H9 (cell line): ENCODE measurements around the gene IGSF22. TPM values are rescaled to one million over a fixed set of nuclear protein-coding genes. Genes with fewer than 3 reads are reported as not detected.

Source experiments
- DNase-seq: peaks from one replicate; pipeline ENCODE4 v3.0.0-alpha.2; 2017
- H2AFZ ChIP-seq: one replicate; pipeline ENCODE4 v1.6.1; 2013; ENCODE audit warnings: mild to moderate bottlenecking, low read length, control low read depth, moderate library complexity
- H2AK5ac ChIP-seq: 2 replicates; pipeline ENCODE4 v1.6.1; 2013; ENCODE audit warnings: low read length, control low read depth, mixed read lengths; ENCODE audit not compliant: insufficient read length
- H2BK120ac ChIP-seq: one replicate; pipeline ENCODE4 v1.6.1; 2013; ENCODE audit warnings: low read depth, mild to moderate bottlenecking, low read length, control low read depth, inconsistent platforms; ENCODE audit not compliant: poor library complexity, severe bottlenecking
- H2BK12ac ChIP-seq: 2 replicates; pipeline ENCODE4 v1.6.1; 2013; ENCODE audit warnings: low read length, control low read depth, mixed read lengths, low read depth; ENCODE audit not compliant: insufficient read length
- H2BK15ac ChIP-seq: 2 replicates; pipeline ENCODE4 v1.6.1; 2013; ENCODE audit warnings: low read depth, low read length, control low read depth
- H2BK20ac ChIP-seq: one replicate; pipeline ENCODE4 v1.6.1; 2013; ENCODE audit warnings: low read depth, mild to moderate bottlenecking, low read length, control low read depth, inconsistent platforms; ENCODE audit not compliant: poor library complexity, severe bottlenecking
- H2BK5ac ChIP-seq: 2 replicates; pipeline ENCODE4 v1.6.1; 2013; ENCODE audit warnings: low read length, control low read depth, mixed read lengths; ENCODE audit not compliant: insufficient read length
- H3K14ac ChIP-seq: 2 replicates; pipeline ENCODE4 v1.6.1; 2013; ENCODE audit warnings: low read length, control low read depth; ENCODE audit not compliant: insufficient read depth
- H3K18ac ChIP-seq: 2 replicates; pipeline ENCODE4 v1.6.1; 2013; ENCODE audit warnings: low read depth, mild to moderate bottlenecking, mixed read lengths, low read length, control low read depth; ENCODE audit not compliant: insufficient read length
- H3K23ac ChIP-seq: 2 replicates; pipeline ENCODE4 v1.6.1; 2013; ENCODE audit warnings: low read length, control low read depth, mixed read lengths, low read depth; ENCODE audit not compliant: insufficient read length
- H3K23me2 ChIP-seq: 2 replicates; pipeline ENCODE4 v1.6.1; 2013; ENCODE audit warnings: low read depth, mild to moderate bottlenecking, mixed read lengths, low read length, control low read depth; ENCODE audit not compliant: insufficient read length, poor library complexity, severe bottlenecking
- H3K27ac ChIP-seq: 2 replicates; pipeline ENCODE4 v1.5.1; 2013; ENCODE audit warnings: low read length, control low read depth, mixed read lengths, low read depth; ENCODE audit not compliant: insufficient read length
- H3K27me3 ChIP-seq: 2 replicates; pipeline ENCODE4 v1.6.1; 2013; ENCODE audit warnings: low read length, control low read depth, inconsistent platforms; ENCODE audit not compliant: insufficient read depth
- H3K4ac ChIP-seq: 2 replicates; pipeline ENCODE4 v1.6.1; 2013; ENCODE audit warnings: low read depth, mild to moderate bottlenecking, control low read depth, inconsistent platforms, low read length, moderate library complexity
- H3K4me1 ChIP-seq: 2 replicates; pipeline ENCODE4 v1.6.1; 2013; ENCODE audit warnings: low read length, control low read depth, inconsistent platforms; ENCODE audit not compliant: insufficient read depth
- H3K4me2 ChIP-seq: 2 replicates; pipeline ENCODE4 v1.6.1; 2013; ENCODE audit warnings: low read length, control low read depth, mixed read lengths; ENCODE audit not compliant: insufficient read length, insufficient read depth
- H3K56ac ChIP-seq: 2 replicates; pipeline ENCODE4 v1.6.1; 2013; ENCODE audit warnings: low read depth, mild to moderate bottlenecking, mixed read lengths, low read length, control low read depth; ENCODE audit not compliant: insufficient read length
- H3K79me1 ChIP-seq: 2 replicates; pipeline ENCODE4 v1.6.1; 2013; ENCODE audit warnings: low read depth, mild to moderate bottlenecking, moderate library complexity, low read length, control low read depth, inconsistent platforms; ENCODE audit not compliant: insufficient read depth, poor library complexity, severe bottlenecking
- H3K79me2 ChIP-seq: 2 replicates; pipeline ENCODE4 v1.6.1; 2013; ENCODE audit warnings: low read length, control low read depth, inconsistent platforms; ENCODE audit not compliant: insufficient read depth
- H3K9ac ChIP-seq: 2 replicates; pipeline ENCODE4 v1.6.1; 2013; ENCODE audit warnings: low read length, control low read depth, mixed read lengths; ENCODE audit not compliant: insufficient read length; ENCODE audit errors: extremely low read depth
- H3K9me3 ChIP-seq: one replicate; pipeline ENCODE4 v1.6.1; 2013; ENCODE audit warnings: low read depth, low read length, inconsistent platforms; ENCODE audit not compliant: control insufficient read depth
- H3T11ph ChIP-seq: one replicate; pipeline ENCODE4 v1.6.1; 2013; ENCODE audit warnings: mild to moderate bottlenecking, low read length, control low read depth, inconsistent platforms
- H4K20me1 ChIP-seq: one replicate; pipeline ENCODE4 v1.6.1; 2013; ENCODE audit not compliant: control insufficient read depth, insufficient read length, insufficient read depth
- H4K5ac ChIP-seq: 2 replicates; pipeline ENCODE4 v1.6.1; 2013; ENCODE audit warnings: low read depth, mild to moderate bottlenecking, mixed read lengths, low read length, control low read depth; ENCODE audit not compliant: insufficient read length
- H4K8ac ChIP-seq: replicated peaks from 2 replicates; pipeline ENCODE4 v1.6.1; 2013; ENCODE audit warnings: low read length, control low read depth, mixed read lengths, low read depth; ENCODE audit not compliant: insufficient read length
- H4K91ac ChIP-seq: 2 replicates; pipeline ENCODE4 v1.6.1; 2013; ENCODE audit warnings: low read depth, mild to moderate bottlenecking, moderate library complexity, mixed read lengths, low read length, control low read depth; ENCODE audit not compliant: insufficient read length
- H3K27ac Mint-ChIP-seq, 3 experiments: 2 replicates in 2 of 3; 3 replicates in 1 of 3; pipeline ENCODE4 v1.8.0; 2020 to 2021; ENCODE audit warnings: mixed read lengths in 3 of 3, mild to moderate bottlenecking in 1 of 3, moderate library complexity in 1 of 3
- H3K27me3 Mint-ChIP-seq: 2 replicates; pipeline ENCODE4 v1.8.0; 2021; ENCODE audit warnings: low read depth, mild to moderate bottlenecking, moderate library complexity, mixed read lengths
- H3K36me3 Mint-ChIP-seq, 3 experiments: 2 replicates in 2 of 3; 3 replicates in 1 of 3; pipeline ENCODE4 v1.8.0; 2020 to 2021; ENCODE audit warnings: low read depth in 3 of 3, mixed read lengths in 3 of 3; ENCODE audit not compliant: insufficient read depth in 1 of 3
- H3K4me1 Mint-ChIP-seq, 2 experiments: 2 replicates each; pipeline ENCODE4 v1.8.0; 2020; ENCODE audit warnings: mixed read lengths in 2 of 2
- H3K4me3 Mint-ChIP-seq, 2 experiments: 2 replicates in 1 of 2; 3 replicates in 1 of 2; pipeline ENCODE4 v1.8.0; 2020 to 2021; ENCODE audit warnings: mild to moderate bottlenecking in 2 of 2, mixed read lengths in 2 of 2, moderate library complexity in 1 of 2
- H3K9me3 Mint-ChIP-seq, 2 experiments: 2 replicates in 1 of 2; 3 replicates in 1 of 2; pipeline ENCODE4 v1.8.0; 2020; ENCODE audit warnings: mild to moderate bottlenecking in 2 of 2, mixed read lengths in 2 of 2, moderate library complexity in 1 of 2
- WGBS: extraction: QIAGEN DNeasy Blood & Tissue Kit; methylation state at CpG from one replicate; pipeline ENCODE4 v1.1.7; 2013; ENCODE audit warnings: missing lambda C conversion rate, low lambda C conversion rate, mixed read lengths; ENCODE audit not compliant: insufficient read length; ENCODE audit errors: extremely low coverage; 5-methylcytosine and 5-hydroxymethylcytosine counted together
- total RNA-seq: library from RNA; stranded (reverse); gene quantifications from 2 replicates; pipeline ENCODE4 v1.2.1, GENCODE V29; 2021
- TF ChIP-seq, protein P1 (sequence below): fragments of 200-600 bp; sonication (generic); conservative IDR thresholded peaks from 3 replicates; pipeline ENCODE4 v1.8.0; 2021; ENCODE audit warnings: antibody characterized with exemption, mild to moderate bottlenecking

The IGSF22 gene
- total RNA-seq, 1 experiment from 2014 or later, result 0.35 TPM

- H3K4me1 Mint-ChIP-seq, result peaks cover 3 to 10% of the 10 kb centered on the region in 2 experiments; a peak in 2 of 4 replicates
- no CpG with 5 or more reads among the region's 4 CpGs for WGBS
- no peak overlapping the region for H3K4me3 Mint-ChIP-seq
- no peak overlapping the region for H3T11ph ChIP-seq
- H3K27me3 ChIP-seq, result peaks cover 3% of the 10 kb centered on the region
- TF ChIP-seq, protein P1, sequence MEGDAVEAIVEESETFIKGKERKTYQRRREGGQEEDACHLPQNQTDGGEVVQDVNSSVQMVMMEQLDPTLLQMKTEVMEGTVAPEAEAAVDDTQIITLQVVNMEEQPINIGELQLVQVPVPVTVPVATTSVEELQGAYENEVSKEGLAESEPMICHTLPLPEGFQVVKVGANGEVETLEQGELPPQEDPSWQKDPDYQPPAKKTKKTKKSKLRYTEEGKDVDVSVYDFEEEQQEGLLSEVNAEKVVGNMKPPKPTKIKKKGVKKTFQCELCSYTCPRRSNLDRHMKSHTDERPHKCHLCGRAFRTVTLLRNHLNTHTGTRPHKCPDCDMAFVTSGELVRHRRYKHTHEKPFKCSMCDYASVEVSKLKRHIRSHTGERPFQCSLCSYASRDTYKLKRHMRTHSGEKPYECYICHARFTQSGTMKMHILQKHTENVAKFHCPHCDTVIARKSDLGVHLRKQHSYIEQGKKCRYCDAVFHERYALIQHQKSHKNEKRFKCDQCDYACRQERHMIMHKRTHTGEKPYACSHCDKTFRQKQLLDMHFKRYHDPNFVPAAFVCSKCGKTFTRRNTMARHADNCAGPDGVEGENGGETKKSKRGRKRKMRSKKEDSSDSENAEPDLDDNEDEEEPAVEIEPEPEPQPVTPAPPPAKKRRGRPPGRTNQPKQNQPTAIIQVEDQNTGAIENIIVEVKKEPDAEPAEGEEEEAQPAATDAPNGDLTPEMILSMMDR, result no peak
- no peak overlapping the region for H3K27ac ChIP-seq
- no peaks in the 10 kb centered on the region for H3K79me2 ChIP-seq
- H3K9ac ChIP-seq, result no peak overlapping the region
- H2BK20ac ChIP-seq, result no peak overlapping the region
- H4K5ac ChIP-seq, result no peak overlapping the region
- H3K36me3 Mint-ChIP-seq, result no peaks in the 10 kb centered on the region
- no peaks in the 10 kb centered on the region for H4K20me1 ChIP-seq
- H2BK5ac ChIP-seq, result no peak overlapping the region
- H3K27ac Mint-ChIP-seq, result no peak overlapping the region
- H3K23ac ChIP-seq, result no peak overlapping the region
- no peak overlapping the region for H3K4ac ChIP-seq
- no peaks in the 10 kb centered on the region for H3K23me2 ChIP-seq
- no peak overlapping the region for H2BK15ac ChIP-seq
- no peaks in the 10 kb centered on the region for H3K9me3 ChIP-seq
- H3K9me3 Mint-ChIP-seq, result no peaks in the 10 kb centered on the region
- no peak overlapping the region for H3K56ac ChIP-seq
- H3K4me2 ChIP-seq, result no peak overlapping the region
- H3K18ac ChIP-seq, result no peak overlapping the region
- H4K91ac ChIP-seq, result no peak overlapping the region
- no peak overlapping the region for H4K8ac ChIP-seq
- H2AK5ac ChIP-seq, result no peak overlapping the region
- no peaks in the 10 kb centered on the region for H3K79me1 ChIP-seq
- DNase-seq, result no peak
- no peaks in the 10 kb centered on the region for H3K4me1 ChIP-seq
- H2BK12ac ChIP-seq, result no peak overlapping the region
- no peak overlapping the region for H2AFZ ChIP-seq
- H3K14ac ChIP-seq, result no peak overlapping the region
- H2BK120ac ChIP-seq, result no peak overlapping the region
- peaks cover 52% of the 10 kb centered on the region for H3K27me3 Mint-ChIP-seq
Observed at GRCh38 chr11:18709414-18709813, 16.6 kb downstream of the IGSF22 start.
